Measurements from ENCODE around the gene CCBE1. TPM values are rescaled to one million over a fixed set of nuclear protein-coding genes. Genes with fewer than 3 reads are reported as not detected.

Gene CCBE1
- total and polyA plus RNA-seq, 2 of the 4 experiments (the other 2 are of a cell fraction) = 64.8 to 148 TPM

- no peak overlapping the region for H4K8ac ChIP-seq (ENCODE audit: low read depth in 2 of 2, low read length in 2 of 2)
- H3K79me1 ChIP-seq (ENCODE audit: low read depth in 1 of 2, low read length in 2 of 2) = peaks cover 43 to 61% of the 10 kb centered on the region in 2 experiments
- H3K27ac ChIP-seq (ENCODE audit: insufficient read depth, low read length) = no peak overlapping the region
- TF ChIP-seq CHD1 (IDR thresholded peaks at IDR 0.05; ENCODE audit: low read depth, low read length) = no peak
- TF ChIP-seq BHLHE40 (IDR thresholded peaks at IDR 0.05; ENCODE audit: low read depth, low read length) = no peak
- TF ChIP-seq FOS (IDR thresholded peaks at IDR 0.05; ENCODE audit: low read depth, low read length) = no peak
- TF ChIP-seq USF2 (IDR thresholded peaks at IDR 0.05; ENCODE audit: low read depth, low read length) = no peak
- TF ChIP-seq NFE2L2 (IDR thresholded peaks at IDR 0.05; ENCODE audit: low read depth, low read length) = no peak
- TF ChIP-seq CEBPB (IDR thresholded peaks at IDR 0.05; ENCODE audit: low read depth, low read length) = no peak
- no peak for TF ChIP-seq ELK1 (IDR thresholded peaks at IDR 0.05; ENCODE audit: borderline replicate concordance, low read depth, low read length)
- TF ChIP-seq SMC3 (IDR thresholded peaks at IDR 0.05; ENCODE audit: low read depth, low read length) = no peak
- no peak for TF ChIP-seq POLR2A (IDR thresholded peaks at IDR 0.05; ENCODE audit: low read depth, low read length)
- no peak for TF ChIP-seq RFX5 (IDR thresholded peaks at IDR 0.05; ENCODE audit: low read depth, low read length)
- no peak for TF ChIP-seq MAZ (IDR thresholded peaks at IDR 0.05; ENCODE audit: borderline replicate concordance, low read depth, low read length)
- no peak for TF ChIP-seq RCOR1 (IDR thresholded peaks at IDR 0.05; ENCODE audit: insufficient replicate concordance, low read length)
- TF ChIP-seq MAFK (IDR thresholded peaks at IDR 0.05; ENCODE audit: low read depth, low read length) = no peak
- no peak for TF ChIP-seq RAD21 (IDR thresholded peaks at IDR 0.05; ENCODE audit: low read length)
- no peak overlapping the region for H3K4me2 ChIP-seq (ENCODE audit: low read depth, low read length)
- H4K91ac ChIP-seq (ENCODE audit: insufficient read depth, low read depth, low read length) = no peak overlapping the region
- no peak overlapping the region for H2BK15ac ChIP-seq (ENCODE audit: low read depth, low read length)
- no peak overlapping the region for H2AK5ac ChIP-seq (ENCODE audit: low read depth, low read length)
- BruUV-seq (replicated peaks) = no TSS peak
- H3K23ac ChIP-seq (ENCODE audit: low read depth, low read length) = no peak overlapping the region
- H3K36me3 ChIP-seq (ENCODE audit: control insufficient read depth, insufficient read depth, low read length) = no peaks in the 10 kb centered on the region
- DNase-seq (no peak), ATAC-seq (ENCODE audit: low read depth) (no peak)
- H3K4me3 ChIP-seq (ENCODE audit: insufficient read depth, low read depth, low read length) = no peak overlapping the region
- WGBS, 2 experiments (ENCODE audit: extremely low coverage in 2 of 2, insufficient read length in 1 of 2) = 97% methylated on average over 3 of the region's 5 CpGs; no CpG with 5 or more reads in 1 of the 2 experiments
- H3K9me1 ChIP-seq (ENCODE audit: insufficient read depth, low read length) = peaks cover 3% of the 10 kb centered on the region
- no peaks in the 10 kb centered on the region for H3K27me3 ChIP-seq (ENCODE audit: control insufficient read depth, insufficient read depth, low read length)
- no peak overlapping the region for H4K5ac ChIP-seq (ENCODE audit: low read depth, low read length)
- no peak overlapping the region for H2BK120ac ChIP-seq (ENCODE audit: low read depth, low read length)
- H3K18ac ChIP-seq (ENCODE audit: low read depth, low read length) = no peak overlapping the region
- no peak overlapping the region for H3K14ac ChIP-seq (replicated peaks; ENCODE audit: low read depth, low read length)
- no peak overlapping the region for H2BK20ac ChIP-seq (ENCODE audit: low read depth, low read length)
- intact Hi-C loops (cut with micrococcal nuclease) (no loop called here), in situ Hi-C loops (cut with MboI; ENCODE audit: low sequenced_read_pairs) (no loop called here), dilution Hi-C loops (cut with HindIII; ENCODE audit: low sequenced_read_pairs, unreplicated experiment) (no loop called here)
- H3K56ac ChIP-seq (ENCODE audit: extremely low read depth, insufficient read depth, low read length) = no peak overlapping the region
- H2AK9ac ChIP-seq (replicated peaks; ENCODE audit: low read depth, low read length, poor library complexity) = no peak overlapping the region
- peaks cover 20% of the 10 kb centered on the region; the same call in 1 of the 2 replicates for H4K20me1 ChIP-seq (ENCODE audit: insufficient read depth, low read length)
- ChIA-PET CTCF (interaction anchor here (1.2 to 1.5 kb wide), 2 partner anchors 19 to 173 kb away, joined by 3 read pairs; no protein-coding TSS in a partner anchor), POLR2A (ENCODE audit: unreplicated experiment) (no interaction called here)
- H3K9ac ChIP-seq (ENCODE audit: low read depth, low read length) = no peak overlapping the region
- H3K9me3 ChIP-seq (ENCODE audit: control insufficient read depth, insufficient read depth, low read length) = no peaks in the 10 kb centered on the region
- H3K4me1 ChIP-seq (ENCODE audit: control insufficient read depth, insufficient read depth, low read length) = peaks cover 8% of the 10 kb centered on the region
- no peak overlapping the region for H2BK5ac ChIP-seq (ENCODE audit: low read depth, low read length, poor library complexity, severe bottlenecking)
- H3K4ac ChIP-seq (ENCODE audit: low read depth, low read length) = no peak overlapping the region
- no peak overlapping the region for H2AFZ ChIP-seq (replicated peaks; ENCODE audit: low read length, poor library complexity)
These were observed 46.2 kb downstream of the CCBE1 start for GRCh38 chr18:59651071-59651470.

Data from IMR-90 (cell line).